DMS53 (cell line): ENCODE data around the gene TNS2.

Source experiments
- DNase-seq: peaks from one replicate; lab custom pipeline; 2025; lab: John Stamatoyannopoulos, UW

The TNS2 gene

GRCh38 chr12:53113136-53113705, 63.4 kb downstream of the TNS2 start:
- DNase-seq = no peak

DNA sequence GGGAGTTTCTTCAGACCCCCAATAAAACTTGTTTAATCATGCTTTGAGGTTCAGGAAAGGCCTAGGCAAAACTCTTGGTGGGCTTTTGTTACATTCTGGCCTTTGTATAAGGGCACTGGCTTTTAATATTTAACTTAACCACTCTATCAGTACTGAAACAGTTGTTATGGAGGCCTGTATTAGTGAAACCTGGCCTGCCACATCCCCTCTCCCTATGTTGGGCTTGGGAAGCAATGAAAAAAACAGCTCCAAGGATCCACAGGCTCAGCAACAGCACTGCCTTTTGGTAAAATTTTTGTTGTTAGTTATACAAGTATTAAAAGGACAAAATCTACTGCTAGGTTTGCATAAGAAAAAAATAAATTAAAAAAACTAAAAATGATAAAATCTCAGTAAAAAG, 64.1 kb downstream of the TNS2 start:
- DNase-seq = no peak
